PC-9 (cell line): Measurements from ENCODE around the gene GRM7. TPM values are rescaled to one million over a fixed set of nuclear protein-coding genes. Genes with fewer than 3 reads are reported as not detected.

Source experiments
- BruUV-seq: library from RNA; stranded (reverse); fragments of 400-500 nt; replicated peaks from 2 replicates; lab custom pipeline; 2021; lab: Mats Ljungman, UMichigan
- CTCF ChIA-PET: fragments of 300-600 bp; sonication (Branson Sonifier 250); formaldehyde crosslinking; loops from one replicate; lab custom pipeline; 2022; ENCODE audit warnings: antibody characterized with exemption; lab: Charles Lee
- POLR2A ChIA-PET: fragments of 300-600 bp; sonication (Branson Sonifier 250); formaldehyde crosslinking; loops from one replicate; lab custom pipeline; 2022; ENCODE audit warnings: antibody characterized with exemption; ENCODE audit not compliant: unreplicated experiment; lab: Charles Lee
- DNase-seq, 2 experiments: peaks; one replicate each; pipeline versions ENCODE4 v3.0.0 to v3.0.0-alpha.2; 2015 to 2022; ENCODE audit warnings: mixed read lengths in 1 of 2
- H2AFZ ChIP-seq: fragments of 200-600 bp; sonication (generic); 2 replicates; pipeline ENCODE4 v1.8.1; 2017; ENCODE audit warnings: antibody characterized with exemption
- H3F3A ChIP-seq: fragments of 200-600 bp; sonication (generic); 2 replicates; pipeline ENCODE4 v1.8.1; 2017; ENCODE audit warnings: antibody characterized with exemption, mild to moderate bottlenecking, low read depth; ENCODE audit not compliant: insufficient read depth
- H3K27ac ChIP-seq: fragments of 200-600 bp; sonication (generic); 2 replicates; pipeline ENCODE4 v1.6.1; 2016; ENCODE audit warnings: mixed run types
- H3K27me3 ChIP-seq: fragments of 200-600 bp; sonication (generic); 2 replicates; pipeline ENCODE4 v1.6.1; 2016; ENCODE audit warnings: low read depth, mixed run types; ENCODE audit not compliant: insufficient read depth
- H3K36me3 ChIP-seq: fragments of 200-600 bp; sonication (generic); 2 replicates; pipeline ENCODE4 v1.6.1; 2016; ENCODE audit warnings: low read depth, mixed run types
- H3K4me1 ChIP-seq: fragments of 200-600 bp; sonication (generic); replicated peaks from 2 replicates; pipeline ENCODE4 v1.6.1; 2016; ENCODE audit warnings: mixed run types; ENCODE audit not compliant: insufficient read depth
- H3K4me2 ChIP-seq: fragments of 200-600 bp; sonication (generic); 2 replicates; pipeline ENCODE4 v1.6.1; 2017; ENCODE audit warnings: mixed run types
- H3K4me3 ChIP-seq: fragments of 200-600 bp; sonication (generic); 2 replicates; pipeline ENCODE4 v1.6.1; 2016; ENCODE audit warnings: mixed run types
- H3K79me2 ChIP-seq: fragments of 200-600 bp; sonication (generic); 2 replicates; pipeline ENCODE4 v1.6.1; 2017; ENCODE audit warnings: low read depth, mixed run types
- H3K9me2 ChIP-seq: fragments of 200-600 bp; sonication (generic); 2 replicates; pipeline ENCODE4 v1.8.1; 2017; ENCODE audit warnings: mild to moderate bottlenecking; ENCODE audit not compliant: insufficient read depth
- H3K9me3 ChIP-seq: fragments of 200-600 bp; sonication (generic); 2 replicates; pipeline ENCODE4 v1.8.1; 2016; ENCODE audit warnings: low read depth; ENCODE audit not compliant: insufficient read depth
- H4K20me1 ChIP-seq: fragments of 200-600 bp; sonication (generic); 2 replicates; pipeline ENCODE4 v1.8.1; 2017; ENCODE audit not compliant: insufficient read depth
- EZH2 ChIP-seq: fragments of 200-600 bp; sonication (generic); IDR thresholded peaks from 2 replicates; pipeline ENCODE4 v1.8.0; 2017; ENCODE audit warnings: antibody characterized with exemption, low read depth
- intact Hi-C: fragments of 100-400 bp; cut with micrococcal nuclease; formaldehyde crosslinking; loops from one replicate; pipeline ENCODE4 v1.10.0; 2022; ENCODE audit not compliant: unreplicated experiment
- total RNA-seq: library from RNA; stranded (reverse); gene quantifications from 2 replicates; pipeline ENCODE4 v1.2.3, GENCODE V29; 2021
- TF ChIP-seq, protein P1 (sequence below): fragments of 200-600 bp; sonication (generic); conservative IDR thresholded peaks from 2 replicates; pipeline ENCODE4 v1.6.1; 2017; ENCODE audit warnings: mixed run types, antibody characterized with exemption, mild to moderate bottlenecking, moderate library complexity

Gene GRM7
- total RNA-seq, 1 experiment from 2014 or later: not detected

DNA sequence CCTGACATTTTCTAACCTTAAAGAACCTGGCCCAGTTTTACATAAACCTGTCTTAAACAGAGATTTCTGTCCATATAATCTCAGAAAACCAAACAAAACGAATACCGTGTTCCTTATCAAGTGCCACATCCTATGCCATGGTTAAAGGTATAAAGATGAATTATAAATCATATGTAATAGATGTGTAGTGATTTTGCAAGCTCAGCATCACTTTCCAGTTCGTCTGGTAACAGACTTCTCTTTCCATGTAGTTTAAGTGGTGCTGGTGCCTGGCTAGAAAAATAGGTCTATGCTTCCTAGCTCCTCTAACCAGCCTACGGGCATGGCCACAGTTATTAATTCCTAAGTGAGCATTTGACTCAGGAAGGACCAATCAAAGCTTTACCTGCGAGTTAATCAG lies 3.4 kb upstream of the GRM7 start:
- Histone ChIP-seq H3F3A (no peaks in the 10 kb centered on the region), H3K27ac (no peak overlapping the region), H4K20me1 (no peaks in the 10 kb centered on the region), H3K79me2 (no peaks in the 10 kb centered on the region), H3K4me1 (no peaks in the 10 kb centered on the region), H3K27me3 (no peaks in the 10 kb centered on the region), H3K36me3 (no peaks in the 10 kb centered on the region), H3K9me2 (no peaks in the 10 kb centered on the region), H3K4me2 (no peak overlapping the region), H2AFZ (no peak overlapping the region), H3K9me3 (no peaks in the 10 kb centered on the region), H3K4me3 (no peak overlapping the region)
- no TSS peak for BruUV-seq
- TF ChIP-seq EZH2: no peak
- TF ChIP-seq, protein P1, sequence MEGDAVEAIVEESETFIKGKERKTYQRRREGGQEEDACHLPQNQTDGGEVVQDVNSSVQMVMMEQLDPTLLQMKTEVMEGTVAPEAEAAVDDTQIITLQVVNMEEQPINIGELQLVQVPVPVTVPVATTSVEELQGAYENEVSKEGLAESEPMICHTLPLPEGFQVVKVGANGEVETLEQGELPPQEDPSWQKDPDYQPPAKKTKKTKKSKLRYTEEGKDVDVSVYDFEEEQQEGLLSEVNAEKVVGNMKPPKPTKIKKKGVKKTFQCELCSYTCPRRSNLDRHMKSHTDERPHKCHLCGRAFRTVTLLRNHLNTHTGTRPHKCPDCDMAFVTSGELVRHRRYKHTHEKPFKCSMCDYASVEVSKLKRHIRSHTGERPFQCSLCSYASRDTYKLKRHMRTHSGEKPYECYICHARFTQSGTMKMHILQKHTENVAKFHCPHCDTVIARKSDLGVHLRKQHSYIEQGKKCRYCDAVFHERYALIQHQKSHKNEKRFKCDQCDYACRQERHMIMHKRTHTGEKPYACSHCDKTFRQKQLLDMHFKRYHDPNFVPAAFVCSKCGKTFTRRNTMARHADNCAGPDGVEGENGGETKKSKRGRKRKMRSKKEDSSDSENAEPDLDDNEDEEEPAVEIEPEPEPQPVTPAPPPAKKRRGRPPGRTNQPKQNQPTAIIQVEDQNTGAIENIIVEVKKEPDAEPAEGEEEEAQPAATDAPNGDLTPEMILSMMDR: no peak
- POLR2A ChIA-PET: no interaction called here
- no peak for DNase-seq
- intact Hi-C loops: no loop called here
- CTCF ChIA-PET: no interaction called here

DNA sequence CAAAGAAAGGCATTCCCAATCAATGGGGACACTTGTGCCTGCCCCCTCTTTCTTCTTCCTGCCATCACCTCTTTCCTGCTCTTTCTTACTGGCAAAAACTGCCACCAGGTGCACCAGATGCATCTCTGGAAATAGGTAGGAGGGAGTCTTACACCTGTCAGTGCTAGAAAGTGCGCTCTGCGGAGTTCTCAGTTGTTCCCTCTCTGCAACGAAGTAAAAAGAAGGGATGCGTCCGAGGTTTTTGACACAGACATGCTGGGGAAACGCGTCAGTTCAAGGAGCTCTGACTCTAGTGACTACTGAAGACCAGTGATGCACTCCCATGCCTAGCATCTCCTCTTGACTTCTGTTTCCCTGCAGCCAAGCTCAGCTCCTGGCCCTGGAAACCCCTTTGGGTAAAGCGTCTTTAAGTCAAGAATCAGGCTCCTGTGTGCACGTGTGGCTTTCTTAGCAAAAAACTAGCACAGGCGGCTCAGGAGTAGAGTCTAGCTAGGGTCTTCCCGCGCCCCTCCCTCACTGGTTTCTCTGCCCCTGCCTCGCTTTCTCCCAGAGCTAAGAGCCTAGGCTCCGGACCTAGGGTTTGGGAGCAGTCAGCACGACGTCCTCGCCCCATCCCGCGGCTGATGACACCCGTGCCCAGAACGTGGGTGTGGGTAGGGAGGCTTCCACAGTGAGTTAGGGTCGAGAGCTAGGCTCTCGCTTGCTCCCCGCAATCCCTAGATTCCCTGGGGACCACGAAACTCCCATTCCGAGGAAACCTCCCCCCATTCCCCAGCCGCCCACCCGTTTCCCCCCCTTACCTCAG lies 564 bp upstream of the GRM7 start:
- Histone ChIP-seq H3K9me2 (no peaks in the 10 kb centered on the region), H3K4me1 (no peaks in the 10 kb centered on the region), H3K36me3 (no peaks in the 10 kb centered on the region), H3K27me3 (peaks cover 12% of the 10 kb centered on the region; the same call in 1 of the 2 replicates), H3K9me3 (no peaks in the 10 kb centered on the region), H3K27ac (no peak overlapping the region), H3K79me2 (no peaks in the 10 kb centered on the region), H4K20me1 (no peaks in the 10 kb centered on the region), H3F3A (no peaks in the 10 kb centered on the region), H3K4me2 (no peak overlapping the region), H2AFZ (no peak overlapping the region), H3K4me3 (no peak overlapping the region)
- no TSS peak for BruUV-seq
- no peak for DNase-seq
- ChIA-PET POLR2A (no interaction called here), CTCF (no interaction called here)
- TF ChIP-seq EZH2: no peak
- TF ChIP-seq, protein P1: no peak
- intact Hi-C loops: no loop called here

- no peaks in the 10 kb centered on the region for H3K9me2 ChIP-seq
- no peak for TF ChIP-seq EZH2
- TF ChIP-seq, protein P1: no peak
- no peak for DNase-seq
- no peak overlapping the region for H3K4me3 ChIP-seq
- ChIA-PET POLR2A (no interaction called here), CTCF (no interaction called here)
- no peak overlapping the region for H3K27ac ChIP-seq
- H3K36me3 ChIP-seq: no peaks in the 10 kb centered on the region
- H3K4me2 ChIP-seq: no peak overlapping the region
- no peaks in the 10 kb centered on the region for H3K79me2 ChIP-seq
- H3K27me3 ChIP-seq: peaks cover 12% of the 10 kb centered on the region; the same call in 1 of the 2 replicates
- H3F3A ChIP-seq: no peaks in the 10 kb centered on the region
- no TSS peak for BruUV-seq
- H4K20me1 ChIP-seq: no peaks in the 10 kb centered on the region
- intact Hi-C loops: no loop called here
- H3K9me3 ChIP-seq: no peaks in the 10 kb centered on the region
- no peak overlapping the region for H2AFZ ChIP-seq
- H3K4me1 ChIP-seq: no peaks in the 10 kb centered on the region
Measured at GRCh38 chr3:6861625-6862000, 698 bp downstream of the GRM7 start.
